Panc1 (cell line): ENCODE measurements around the gene POLD1. TPM values are rescaled to one million over a fixed set of nuclear protein-coding genes. Genes with fewer than 3 reads are reported as not detected.

ENCODE experiments used
- ATAC-seq: fragments of 200-7000 bp; cut with Tn5 transposase; 2 replicates; pipeline ENCODE4 v1.9.1; 2020; ENCODE audit warnings: mild to moderate bottlenecking, moderate library complexity
- Bru-seq: library from RNA; stranded (reverse); fragments of 400-500 nt; gene quantifications from one replicate; lab custom pipeline; 2021; lab: Mats Ljungman, UMichigan
- BruChase-seq, 2 experiments: library from RNA; stranded (reverse); fragments of 400-500 nt; gene quantifications; one replicate each; lab custom pipeline; 2021; lab: Mats Ljungman, UMichigan
- BruUV-seq: library from RNA; stranded (reverse); fragments of 400-500 nt; replicated peaks from 2 replicates; lab custom pipeline; 2021; lab: Mats Ljungman, UMichigan
- CTCF ChIA-PET: fragments of 300-600 bp; sonication (Branson Sonifier 250); formaldehyde crosslinking; loops from one replicate; lab custom pipeline; 2022; ENCODE audit warnings: antibody characterized with exemption; lab: Charles Lee
- POLR2A ChIA-PET: fragments of 300-600 bp; sonication (Branson Sonifier 250); formaldehyde crosslinking; loops from one replicate; lab custom pipeline; 2022; ENCODE audit warnings: antibody characterized with exemption; lab: Charles Lee
- DNase-seq: peaks from one replicate; pipeline ENCODE4 v3.0.0-alpha.2; 2010; ENCODE audit warnings: low read depth, low spot score
- H3K27ac ChIP-seq: 2 replicates; pipeline ENCODE4 v1.5.1; 2011; ENCODE audit warnings: mild to moderate bottlenecking, low read length, inconsistent platforms
- H3K27me3 ChIP-seq: fragments of 200-500 bp; sonication (Bioruptor generic); 2 replicates; pipeline ENCODE4 v1.6.0; 2014; ENCODE audit warnings: low read length, inconsistent platforms; ENCODE audit not compliant: control insufficient read depth, insufficient read depth
- H3K36me3 ChIP-seq: fragments of 200-500 bp; sonication (Bioruptor generic); 2 replicates; pipeline ENCODE4 v1.5.1; 2014; ENCODE audit warnings: inconsistent platforms, mild to moderate bottlenecking, low read length, moderate library complexity; ENCODE audit not compliant: control insufficient read depth, insufficient read depth
- H3K4me1 ChIP-seq: 2 replicates; pipeline ENCODE4 v1.5.1; 2011; ENCODE audit warnings: inconsistent platforms, mild to moderate bottlenecking, low read length, moderate library complexity; ENCODE audit not compliant: control insufficient read depth, insufficient read depth
- H3K4me3 ChIP-seq, 2 experiments: 2 replicates each; pipeline ENCODE4 v1.5.1; 2011 to 2012; ENCODE audit warnings: low read depth in 2 of 2, low read length in 2 of 2, mild to moderate bottlenecking in 2 of 2, inconsistent platforms in 1 of 2, moderate library complexity in 1 of 2
- H3K9me3 ChIP-seq: fragments of 200-500 bp; sonication (Bioruptor generic); 2 replicates; pipeline ENCODE4 v1.5.1; 2014; ENCODE audit warnings: low read depth, mild to moderate bottlenecking, inconsistent platforms, low read length, moderate library complexity; ENCODE audit not compliant: control insufficient read depth, insufficient read depth
- CTCF ChIP-seq: fragments of 450-650 bp; IDR thresholded peaks from 2 replicates; pipeline ENCODE4 v1.5.1; 2017; ENCODE audit warnings: mild to moderate bottlenecking
- POLR2AphosphoS5 ChIP-seq: IDR thresholded peaks from 2 replicates; pipeline ENCODE4 v1.6.1; 2012; ENCODE audit warnings: mild to moderate bottlenecking, low read depth, low read length, moderate library complexity
- REST ChIP-seq, 2 experiments: IDR thresholded peaks; 2 replicates each; pipeline ENCODE4 v1.6.1; 2011 to 2012; ENCODE audit warnings: low read depth in 2 of 2, control low read depth in 1 of 2, low read length in 1 of 2, mild to moderate bottlenecking in 1 of 2, moderate library complexity in 1 of 2; ENCODE audit not compliant: insufficient read depth in 1 of 2
- SIN3A ChIP-seq: IDR thresholded peaks from 2 replicates; pipeline ENCODE4 v1.6.1; 2012; ENCODE audit warnings: low read depth, mild to moderate bottlenecking, low read length, moderate library complexity, borderline replicate concordance; ENCODE audit not compliant: insufficient read depth
- TCF7L2 ChIP-seq: IDR thresholded peaks from 2 replicates; pipeline ENCODE4 v1.6.1; 2011; ENCODE audit warnings: mild to moderate bottlenecking, low read depth, low read length, inconsistent platforms
- in situ Hi-C: cut with HindIII; loops from 2 replicates; pipeline ENCODE4 v1.10.0; 2016; ENCODE audit warnings: low sequenced_read_pairs, low pct_unique_long_range_greater_than_20kb
- intact Hi-C: fragments of 100-400 bp; cut with micrococcal nuclease; formaldehyde crosslinking; loops from one replicate; pipeline ENCODE4 v1.10.0; 2022; ENCODE audit not compliant: unreplicated experiment
- long read RNA-seq: library from polyadenylated mRNA; unstranded; transcript quantifications from one replicate; pipeline ENCODE4 v2.0.0, GENCODE V29; 2021; ENCODE audit not compliant: unreplicated experiment
- polyA plus RNA-seq: library from polyadenylated mRNA; unstranded; fragments of >200 nt; gene quantifications from one replicate; pipeline ENCODE4 v1.2.1, GENCODE V29; 2012; ENCODE audit warnings: missing spikeins; ENCODE audit not compliant: insufficient read length
- total RNA-seq: library from RNA; stranded (reverse); gene quantifications from one replicate; pipeline ENCODE4 v1.2.1, GENCODE V29; 2021; ENCODE audit not compliant: unreplicated experiment

POLD1 gene
- 71.7 TPM for total RNA-seq
- 54.9 TPM for polyA plus RNA-seq
- percentile 59 among the genes with signal in this experiment for Bru-seq, nascent RNA
- BruChase-seq, experiment 1, labeled RNA remaining after a 2-hour chase: percentile 59 among the genes with signal in this experiment
- BruChase-seq, experiment 2, labeled RNA remaining after a 6-hour chase: percentile 71 among the genes with signal in this experiment
- long read RNA-seq, transcript POLD1-209 (4 exons, 737 nt): minor isoform, 6 of 136 reads
- long read RNA-seq, transcript POLD1-201 (27 exons, 3,444 nt): major isoform, 28 of 136 reads
- long read RNA-seq, partial matches to known transcripts: 57 of 136 reads
- long read RNA-seq, other reads (novel, unspliced or antisense): 36 of 136 reads

- ATAC-seq: peak; percentile 93
- intact Hi-C loops: no loop called here
- CTCF ChIA-PET: interaction anchor here (0.6 kb wide), 2 partner anchors 27 to 454 kb away, joined by 4 read pairs; no protein-coding TSS in a partner anchor
- peak within 1 kb of the TSS; percentile 87 for H3K27ac ChIP-seq
- in situ Hi-C loops: no loop called here
- H3K4me1 ChIP-seq: peaks cover 4% of the 10 kb centered on the region
- no peaks in the 10 kb centered on the region for H3K9me3 ChIP-seq
- no peaks in the 10 kb centered on the region for H3K36me3 ChIP-seq
- no TSS peak for BruUV-seq
- 0 out of 4 replicates have a peak, but pooled peaks of 1 of the 2 experiments have one; percentile 32 for TF ChIP-seq REST (IDR thresholded peaks at IDR 0.05; ENCODE audit: insufficient read depth in 1 of 2, low read depth in 2 of 2, low read length in 1 of 2)
- peak; percentile 88 for TF ChIP-seq POLR2AphosphoS5
- TF ChIP-seq SIN3A: peak; percentile 80
- TF ChIP-seq CTCF: no peak
- 0 out of 2 replicates have a peak, but pooled peaks have one; percentile 27 for TF ChIP-seq TCF7L2
- H3K4me3 ChIP-seq: peak within 1 kb of the TSS; percentile 72 to 91
- POLR2A ChIA-PET: no interaction called here
- DNase-seq: peak; percentile 78
- no peaks in the 10 kb centered on the region for H3K27me3 ChIP-seq
Observed at GRCh38 chr19:50383852-50384684, at the start of gene POLD1. Gene POLD1 (plus strand): TSS chr19:50384347. CDS start chr19:50398852, 14,505 bp downstream.

GRCh38 chr19:50334741-50335421, 49.3 kb upstream of the POLD1 start:
- H3K27ac ChIP-seq: no peak overlapping the region
- in situ Hi-C loops (no loop called here), intact Hi-C loops (no loop called here)
- H3K9me3 ChIP-seq: no peaks in the 10 kb centered on the region
- no peak for DNase-seq
- H3K4me1 ChIP-seq: peaks cover 9% of the 10 kb centered on the region
- BruUV-seq: no TSS peak
- POLR2A ChIA-PET: no interaction called here
- ATAC-seq: no peak
- CTCF ChIA-PET: interaction anchor here (0.6 kb wide), 1 partner anchor 29 kb away, joined by 6 read pairs; no protein-coding TSS in a partner anchor
- TF ChIP-seq POLR2AphosphoS5: no peak
- no peak for TF ChIP-seq SIN3A
- TF ChIP-seq REST (IDR thresholded peaks at IDR 0.05; ENCODE audit: insufficient read depth in 1 of 2, low read depth in 2 of 2, low read length in 1 of 2): no peak
- TF ChIP-seq TCF7L2: no peak
- no peak for TF ChIP-seq CTCF
- H3K36me3 ChIP-seq: no peaks in the 10 kb centered on the region
- no peaks in the 10 kb centered on the region for H3K27me3 ChIP-seq
- no peak overlapping the region for H3K4me3 ChIP-seq
